ENCODE data around the gene TBC1D21.

DNA sequence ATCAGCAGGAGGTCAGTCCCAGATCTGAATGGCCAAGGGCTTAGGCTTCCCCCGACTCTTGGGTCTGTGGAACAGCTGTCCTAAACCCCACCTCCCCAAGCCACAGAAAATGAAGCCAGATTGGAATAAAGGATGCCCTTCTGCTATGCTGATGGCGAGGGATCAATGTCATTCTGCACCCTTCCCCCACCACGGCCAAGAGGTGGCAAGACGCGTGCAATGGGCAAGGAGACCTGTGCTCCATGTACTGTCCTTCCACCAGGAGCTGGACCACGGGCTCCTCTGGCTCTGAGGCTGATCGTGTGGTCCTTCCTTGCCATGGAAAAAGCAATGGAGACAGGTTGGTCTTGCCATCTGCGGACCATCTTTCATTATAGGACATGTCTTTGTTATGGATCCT is 32.6 kb upstream of the TBC1D21 start:
- TF ChIP-seq, protein P1, sequence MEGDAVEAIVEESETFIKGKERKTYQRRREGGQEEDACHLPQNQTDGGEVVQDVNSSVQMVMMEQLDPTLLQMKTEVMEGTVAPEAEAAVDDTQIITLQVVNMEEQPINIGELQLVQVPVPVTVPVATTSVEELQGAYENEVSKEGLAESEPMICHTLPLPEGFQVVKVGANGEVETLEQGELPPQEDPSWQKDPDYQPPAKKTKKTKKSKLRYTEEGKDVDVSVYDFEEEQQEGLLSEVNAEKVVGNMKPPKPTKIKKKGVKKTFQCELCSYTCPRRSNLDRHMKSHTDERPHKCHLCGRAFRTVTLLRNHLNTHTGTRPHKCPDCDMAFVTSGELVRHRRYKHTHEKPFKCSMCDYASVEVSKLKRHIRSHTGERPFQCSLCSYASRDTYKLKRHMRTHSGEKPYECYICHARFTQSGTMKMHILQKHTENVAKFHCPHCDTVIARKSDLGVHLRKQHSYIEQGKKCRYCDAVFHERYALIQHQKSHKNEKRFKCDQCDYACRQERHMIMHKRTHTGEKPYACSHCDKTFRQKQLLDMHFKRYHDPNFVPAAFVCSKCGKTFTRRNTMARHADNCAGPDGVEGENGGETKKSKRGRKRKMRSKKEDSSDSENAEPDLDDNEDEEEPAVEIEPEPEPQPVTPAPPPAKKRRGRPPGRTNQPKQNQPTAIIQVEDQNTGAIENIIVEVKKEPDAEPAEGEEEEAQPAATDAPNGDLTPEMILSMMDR (IDR thresholded peaks at IDR 0.05), result no peak
- no peak for TF ChIP-seq POLR2A (IDR thresholded peaks at IDR 0.05)

All from body of pancreas (tissue), 4 donors.